ENCODE results near the gene SNX20. TPM values are rescaled to one million over a fixed set of nuclear protein-coding genes. Genes with fewer than 3 reads are reported as not detected.

The SNX20 gene
- total RNA-seq, 1 experiment from 2014 or later, result not detected

DNA sequence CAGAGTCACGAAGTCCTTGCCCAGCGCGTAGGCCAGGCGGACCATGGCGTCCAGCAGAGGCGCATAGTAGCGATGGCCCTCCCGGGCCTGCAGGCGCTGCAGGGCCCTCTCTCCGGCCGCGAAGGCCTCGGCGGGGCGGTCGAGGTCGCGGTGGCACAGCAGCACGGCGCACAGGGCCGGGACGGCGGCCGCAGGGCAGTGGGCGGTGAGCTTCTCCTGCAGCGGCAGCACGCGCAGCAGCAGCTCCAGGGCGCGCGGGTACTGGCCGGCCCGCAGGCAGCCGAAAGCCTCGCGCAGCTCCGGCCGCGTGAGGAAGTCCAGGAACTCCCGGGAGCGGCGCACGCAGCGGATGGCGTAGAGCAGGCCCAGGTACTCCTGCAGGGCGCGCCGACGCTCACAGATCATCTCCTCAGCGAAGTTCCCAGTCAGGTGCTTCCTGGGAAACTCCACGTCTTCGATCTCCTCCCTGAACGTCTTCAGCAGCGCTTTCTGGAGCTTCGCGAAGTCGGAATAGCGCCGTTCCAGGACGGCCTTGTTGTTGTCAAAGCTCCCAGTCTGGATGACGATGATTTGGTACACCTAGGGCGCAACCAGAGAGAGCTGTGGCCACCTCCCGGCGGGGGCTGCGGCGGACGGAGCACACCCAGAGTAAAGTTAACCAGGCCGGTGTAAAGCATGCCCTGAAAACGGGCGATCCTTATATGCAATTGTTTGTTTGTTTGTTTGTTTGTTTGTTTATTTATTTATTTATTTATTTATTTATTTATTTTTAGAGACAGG, 7.4 kb downstream of the SNX20 start:
- no peaks in the 10 kb centered on the region for H3K36me3 ChIP-seq
- H3K9me3 ChIP-seq, result peaks cover 2% of the 10 kb centered on the region; the same call in 1 of the 2 replicates
- no peak overlapping the region for H3K4me3 ChIP-seq
- DNase-seq, result no peak
- no peaks in the 10 kb centered on the region for H3K27me3 ChIP-seq

DNA sequence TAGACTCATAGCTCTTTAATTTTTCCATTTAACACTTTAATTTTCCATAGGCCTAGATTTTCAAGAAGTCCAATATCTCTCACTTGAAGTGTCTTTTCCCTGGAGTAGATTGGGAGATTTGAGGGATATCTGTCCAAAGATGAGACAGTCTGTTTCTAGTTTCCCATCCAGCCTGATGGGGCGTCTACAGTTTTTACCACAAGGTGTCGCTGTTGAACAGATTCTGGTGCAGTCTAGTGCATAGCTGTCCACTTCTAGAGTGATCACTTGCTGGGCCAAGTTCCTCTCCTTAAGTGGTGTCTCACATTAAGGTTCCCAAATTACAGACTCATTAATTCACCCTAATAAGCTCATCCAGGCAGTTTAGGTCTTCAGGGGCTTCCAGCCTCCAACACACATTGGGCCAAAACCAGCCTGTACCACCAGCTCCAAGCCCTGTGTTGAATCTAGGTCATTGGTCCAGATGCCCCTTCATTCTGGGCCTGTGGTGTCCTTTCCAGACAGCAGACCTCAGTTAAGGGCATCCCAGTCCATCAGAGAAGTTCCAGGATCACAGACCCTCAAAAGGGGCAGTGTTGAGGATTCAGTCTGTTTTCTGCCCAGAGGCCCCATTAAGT, 9.4 kb downstream of the SNX20 start:
- Histone ChIP-seq H3K36me3 (no peaks in the 10 kb centered on the region), H3K9me3 (peaks cover 2% of the 10 kb centered on the region; the same call in 1 of the 2 replicates), H3K4me3 (no peak overlapping the region), H3K27me3 (no peaks in the 10 kb centered on the region)
- DNase-seq, result no peak

DNA sequence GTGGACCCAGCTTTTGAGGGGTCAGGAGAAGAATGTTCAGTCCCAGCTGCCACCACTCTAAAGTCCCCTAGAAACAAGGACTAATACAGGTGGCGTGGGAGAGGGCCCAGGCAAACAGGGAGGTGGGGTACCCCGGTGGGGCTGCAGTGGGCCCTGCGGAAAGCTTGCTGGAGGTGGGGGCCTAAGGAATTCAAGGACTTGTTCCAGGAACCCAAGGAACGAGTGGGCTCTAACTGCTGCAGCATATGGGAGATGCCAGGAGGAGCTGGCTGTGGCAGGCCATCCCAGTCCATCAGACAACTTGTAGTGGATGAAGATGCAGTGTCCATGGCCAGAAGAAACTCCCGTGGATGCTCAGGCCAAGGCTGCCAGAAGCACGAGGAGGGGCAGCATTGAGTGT, 10.6 kb downstream of the SNX20 start:
- no peaks in the 10 kb centered on the region for H3K27me3 ChIP-seq
- DNase-seq, result no peak
- no peak overlapping the region for H3K4me3 ChIP-seq
- H3K36me3 ChIP-seq, result no peaks in the 10 kb centered on the region
- H3K9me3 ChIP-seq, result peaks cover 2% of the 10 kb centered on the region; the same call in 1 of the 2 replicates

DNA sequence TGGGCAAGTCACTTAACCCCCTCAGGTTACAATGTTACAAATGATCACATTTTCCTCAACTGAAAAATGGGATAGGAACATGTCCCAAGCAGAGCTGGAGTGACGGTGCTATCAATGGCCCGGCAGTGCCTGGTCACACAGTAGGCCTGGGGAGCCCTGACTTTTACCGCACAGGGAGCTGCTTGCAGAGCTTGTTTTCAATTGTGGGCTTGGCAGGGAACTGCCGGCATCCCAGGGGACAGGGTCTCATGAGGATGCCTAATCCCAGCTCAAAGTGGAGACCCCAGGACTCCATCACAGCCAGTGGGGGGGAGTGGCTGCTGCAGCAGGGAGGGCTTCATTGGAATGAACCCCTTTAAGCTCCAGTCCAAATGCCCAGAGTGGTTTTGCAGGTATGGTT, 11.4 kb downstream of the SNX20 start:
- no peak overlapping the region for H3K4me3 ChIP-seq
- H3K9me3 ChIP-seq, result peaks cover 2% of the 10 kb centered on the region; the same call in 1 of the 2 replicates
- no peaks in the 10 kb centered on the region for H3K36me3 ChIP-seq
- H3K27me3 ChIP-seq, result no peaks in the 10 kb centered on the region
- DNase-seq, result no peak

DNA sequence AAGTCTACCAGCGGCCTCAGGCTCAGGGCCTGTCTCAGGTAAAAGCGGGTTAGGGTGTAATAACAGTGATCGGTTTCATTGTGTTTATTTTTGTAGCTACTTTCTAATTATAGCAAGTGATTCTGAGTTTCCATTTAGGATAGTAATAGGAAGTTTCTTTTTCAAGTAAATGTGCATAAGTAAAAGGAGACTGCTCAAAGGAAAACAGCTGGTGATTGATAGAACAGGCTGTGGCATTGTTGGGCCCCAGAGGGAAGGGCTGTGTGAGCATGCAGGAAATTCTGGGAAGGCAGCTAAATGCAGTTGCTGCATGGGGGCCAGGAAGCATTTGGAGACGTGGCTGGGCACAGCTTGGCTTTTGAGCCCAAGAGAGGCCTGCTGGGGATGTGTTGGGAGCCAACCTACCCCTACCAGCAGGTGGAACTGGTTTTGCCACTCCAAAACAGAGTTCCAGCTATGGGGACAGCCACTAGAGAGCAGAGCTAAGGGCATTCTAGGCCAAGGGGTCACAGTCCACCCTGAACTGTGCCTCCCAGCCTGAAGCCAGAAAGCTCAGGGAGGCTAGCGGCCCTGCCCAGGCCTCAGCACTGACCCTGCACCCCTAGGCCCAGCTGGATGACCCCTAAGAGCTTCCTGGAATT, 12.6 kb downstream of the SNX20 start:
- no peaks in the 10 kb centered on the region for H3K36me3 ChIP-seq
- no peak overlapping the region for H3K4me3 ChIP-seq
- DNase-seq, result no peak

DNA sequence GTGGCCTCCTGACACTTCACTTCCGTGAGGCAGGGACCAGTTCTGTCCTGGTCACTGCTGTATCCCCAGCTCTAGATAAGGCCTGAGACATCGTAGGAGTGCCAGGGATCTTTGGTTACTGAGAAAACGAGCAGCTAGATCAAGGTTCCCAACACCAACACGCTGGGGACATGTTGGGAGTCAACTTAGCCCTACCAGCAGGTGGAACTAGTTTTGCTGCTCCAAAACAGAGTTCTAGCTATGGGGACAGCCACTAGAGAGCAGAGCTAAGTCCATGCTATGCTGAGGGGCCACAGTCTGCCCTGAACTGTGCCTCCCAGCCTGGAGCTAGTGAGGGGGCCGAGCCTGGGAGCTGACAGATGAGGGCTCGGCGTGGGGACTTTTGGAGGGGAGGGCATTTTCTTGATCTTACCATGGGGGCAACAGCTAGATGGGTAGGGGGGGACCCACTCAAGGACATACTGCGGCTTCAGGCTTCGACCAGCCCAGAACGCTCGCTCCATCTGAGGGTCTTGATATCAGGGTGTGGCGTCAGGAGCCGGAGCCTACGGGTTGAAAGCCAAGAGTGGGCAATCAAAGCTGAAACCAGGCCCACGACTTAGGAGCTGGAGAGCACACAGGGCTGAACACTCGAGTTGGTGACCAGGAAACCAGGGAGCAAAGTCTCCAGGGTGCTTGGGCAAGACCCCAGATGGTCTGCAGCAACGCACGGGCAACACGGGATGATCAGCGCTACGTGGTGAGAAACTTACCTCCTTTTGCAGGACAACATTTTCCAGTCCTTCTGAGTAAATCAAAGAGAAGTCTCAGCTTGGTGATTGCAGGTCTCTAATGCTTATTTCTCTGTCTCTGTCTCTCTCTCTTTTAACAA, 13.4 kb downstream of the SNX20 start:
- no peaks in the 10 kb centered on the region for H3K27me3 ChIP-seq
- H3K36me3 ChIP-seq, result no peaks in the 10 kb centered on the region
- H3K9me3 ChIP-seq, result peaks cover 2% of the 10 kb centered on the region; the same call in 1 of the 2 replicates
- no peak for DNase-seq
- no peak overlapping the region for H3K4me3 ChIP-seq

More for the DNA sequence above, 12.6 kb downstream of the SNX20 start:
- Histone ChIP-seq H3K27me3 (no peaks in the 10 kb centered on the region), H3K9me3 (peaks cover 2% of the 10 kb centered on the region; the same call in 1 of the 2 replicates)

DNA sequence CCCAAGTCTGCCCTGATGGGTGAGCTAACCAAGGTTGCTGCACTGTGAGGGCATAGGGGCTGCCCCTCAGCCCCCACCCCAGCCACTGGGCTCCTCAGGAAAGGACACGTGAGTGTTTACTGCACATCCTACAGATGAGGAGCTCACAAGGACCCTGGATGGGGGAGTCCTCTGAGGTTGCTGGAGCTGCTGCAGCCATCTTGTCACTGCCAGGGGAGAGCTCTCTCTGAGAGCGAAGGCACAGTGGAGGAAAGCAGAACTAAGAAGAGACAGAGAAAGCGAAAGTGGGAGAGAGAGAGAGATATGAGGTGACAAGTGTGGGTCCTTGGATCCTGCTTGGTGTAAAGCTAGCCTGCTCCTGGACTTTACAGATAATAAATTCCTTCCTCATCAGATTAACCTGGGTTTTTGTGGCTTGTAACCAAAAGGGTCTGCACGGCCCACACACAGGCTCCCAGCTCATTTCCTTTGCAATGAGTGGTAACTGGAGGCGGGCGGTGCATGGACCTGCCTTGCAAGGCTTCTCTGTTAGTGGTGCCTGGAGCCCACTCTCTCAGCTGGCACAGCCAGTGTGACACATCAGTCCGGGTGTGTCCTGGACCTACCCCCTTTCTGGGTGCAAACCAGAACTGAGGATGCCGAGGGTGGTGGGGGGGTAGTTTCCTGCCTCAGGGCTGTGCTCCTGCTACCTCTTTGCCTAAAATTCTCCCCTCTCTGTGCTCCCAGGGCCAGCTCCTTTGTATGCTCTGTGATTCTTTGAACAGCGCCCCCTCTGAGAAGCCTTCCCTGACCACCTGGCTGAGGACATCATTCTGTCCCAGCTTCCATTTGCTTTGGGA, 14.2 kb downstream of the SNX20 start:
- H3K4me3 ChIP-seq, result no peak overlapping the region
- H3K36me3 ChIP-seq, result no peaks in the 10 kb centered on the region
- H3K9me3 ChIP-seq, result peaks cover 2% of the 10 kb centered on the region; the same call in 1 of the 2 replicates
- DNase-seq, result no peak
- H3K27me3 ChIP-seq, result no peaks in the 10 kb centered on the region

DNA sequence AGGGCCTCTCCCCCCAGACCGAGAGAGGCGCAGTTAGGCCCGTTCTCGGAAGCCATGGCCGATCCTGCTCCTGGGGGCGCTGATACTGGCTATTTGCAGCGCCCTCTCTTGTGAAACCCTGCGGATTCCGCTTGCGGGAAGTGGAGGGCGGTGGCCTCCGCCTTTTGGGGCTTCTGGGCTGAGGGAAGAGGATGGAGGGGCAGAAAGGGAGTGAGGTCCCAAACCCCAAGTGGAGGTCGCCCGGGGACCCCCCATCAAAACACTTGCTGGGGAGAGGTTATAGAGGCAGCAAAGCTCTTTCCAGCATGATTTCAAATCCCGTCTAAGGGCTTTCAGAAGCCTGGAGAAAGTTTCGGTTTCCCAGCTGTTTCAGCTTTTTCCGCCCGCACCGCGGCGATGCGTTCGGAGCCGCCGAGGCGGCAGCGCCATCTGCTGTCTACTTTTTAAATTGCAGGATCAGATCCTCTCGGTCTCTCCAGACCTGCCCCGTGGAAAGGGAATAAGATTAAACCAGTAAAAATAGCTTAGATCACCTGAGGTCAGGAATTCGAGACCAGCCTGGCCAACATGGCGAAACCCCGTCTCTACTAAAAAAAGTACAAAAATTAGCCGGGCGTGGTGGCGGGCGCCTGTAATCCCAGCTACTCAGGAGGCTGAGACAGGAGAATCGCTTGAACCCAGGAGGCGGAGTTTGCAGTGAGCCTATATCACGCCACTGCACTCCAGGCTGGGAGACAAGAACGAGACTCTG, 15.8 kb downstream of the SNX20 start:
- Histone ChIP-seq H3K36me3 (no peaks in the 10 kb centered on the region), H3K27me3 (no peaks in the 10 kb centered on the region), H3K9me3 (no peaks in the 10 kb centered on the region), H3K4me3 (peak overlapping the region; percentile 27)
- peak; percentile 34 for DNase-seq

DNA sequence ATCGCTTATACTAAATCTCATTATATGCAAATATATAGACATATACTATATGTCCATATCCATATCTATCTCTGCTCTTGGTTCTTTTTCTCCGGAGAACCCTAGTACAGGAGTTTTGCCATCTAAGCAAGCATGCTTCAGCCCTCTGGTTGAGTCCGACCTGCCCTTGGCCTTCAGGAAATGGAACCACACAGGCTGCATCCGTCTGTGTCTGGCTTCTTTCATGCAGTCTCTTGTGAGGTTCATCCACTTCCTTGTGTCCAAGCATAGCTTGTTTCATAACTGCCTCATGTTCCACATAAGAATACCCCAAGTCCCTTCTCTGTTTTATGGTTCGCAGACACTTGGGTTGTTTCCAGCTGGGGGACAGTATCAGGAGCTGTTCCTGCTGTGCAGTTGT, 16.8 kb downstream of the SNX20 start:
- H3K27me3 ChIP-seq, result no peaks in the 10 kb centered on the region
- H3K36me3 ChIP-seq, result no peaks in the 10 kb centered on the region
- H3K9me3 ChIP-seq, result no peaks in the 10 kb centered on the region
- H3K4me3 ChIP-seq, result no peak overlapping the region
- DNase-seq, result no peak

DNA sequence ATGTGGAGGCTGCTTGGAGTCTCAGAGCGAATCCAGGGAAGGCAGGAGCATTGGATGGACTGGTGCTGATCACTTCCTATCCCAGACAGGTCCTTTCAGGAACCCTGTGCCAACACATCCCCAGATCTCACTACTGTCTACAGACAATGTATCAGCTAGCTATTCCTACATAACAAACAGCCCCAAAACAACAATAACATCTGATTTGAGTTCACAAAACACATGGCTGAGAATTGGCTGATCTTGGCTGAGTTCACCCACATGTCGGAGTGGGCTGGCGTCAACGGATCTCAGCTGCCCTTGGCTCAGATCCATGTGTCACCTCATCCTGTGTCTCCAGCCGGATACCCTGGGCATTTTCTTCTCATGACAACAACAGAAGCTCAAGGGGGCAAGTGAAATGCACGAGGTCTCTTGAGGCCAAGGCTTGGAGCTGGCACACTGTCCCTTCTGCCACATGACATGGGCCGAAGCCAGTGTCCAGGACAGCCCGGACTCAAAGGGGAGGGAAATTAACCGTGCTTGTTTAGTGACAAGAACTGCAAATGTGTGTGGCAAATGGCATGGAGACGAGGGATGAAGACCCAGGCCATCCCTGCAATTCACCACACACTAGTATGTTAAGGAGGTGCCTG, 18.7 kb downstream of the SNX20 start:
- H3K4me3 ChIP-seq, result no peak overlapping the region
- DNase-seq, result no peak
- H3K36me3 ChIP-seq, result no peaks in the 10 kb centered on the region
- no peaks in the 10 kb centered on the region for H3K9me3 ChIP-seq
- no peaks in the 10 kb centered on the region for H3K27me3 ChIP-seq

DNA sequence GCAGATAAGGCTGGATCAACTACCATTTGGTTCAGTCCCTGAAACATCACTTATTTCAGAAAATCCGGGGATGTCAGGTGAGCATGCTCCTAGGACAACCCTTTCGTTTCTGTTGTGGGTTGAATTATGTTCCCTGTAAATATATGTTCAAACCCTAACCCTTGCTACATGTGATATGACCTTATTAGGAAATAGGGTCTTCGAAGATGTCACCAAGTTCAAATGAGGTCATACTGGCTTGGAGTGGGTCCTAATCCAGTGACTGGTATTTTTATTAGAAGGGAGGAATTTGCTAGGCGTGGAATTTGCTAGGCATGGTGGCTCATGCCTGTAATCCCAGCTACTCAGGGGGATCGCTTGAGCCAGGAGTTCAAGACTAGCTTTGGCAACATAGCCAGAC, 21.3 kb downstream of the SNX20 start:
- no peaks in the 10 kb centered on the region for H3K36me3 ChIP-seq
- H3K9me3 ChIP-seq, result no peaks in the 10 kb centered on the region
- no peak overlapping the region for H3K4me3 ChIP-seq
- DNase-seq, result no peak
- no peaks in the 10 kb centered on the region for H3K27me3 ChIP-seq

DNA sequence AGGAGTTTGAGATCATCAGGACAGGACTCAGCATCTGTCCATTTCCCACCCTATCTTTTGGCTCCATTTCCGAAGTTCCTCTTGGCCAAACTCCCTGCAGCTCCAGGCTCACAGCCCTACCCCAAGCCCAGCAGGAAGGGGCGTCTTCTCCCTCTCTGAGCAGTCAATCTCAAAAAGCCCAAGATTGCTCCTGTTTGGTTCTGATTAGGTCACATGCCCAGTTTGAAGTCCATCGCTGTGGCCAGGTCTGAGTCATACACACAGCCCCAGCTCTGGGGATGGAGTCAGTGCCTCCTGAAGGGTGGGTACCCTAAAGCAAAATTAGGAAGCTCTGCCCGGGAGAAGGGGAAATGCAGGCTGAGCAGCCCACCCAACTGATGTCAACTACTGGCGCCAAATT, 23.9 kb downstream of the SNX20 start:
- no peaks in the 10 kb centered on the region for H3K36me3 ChIP-seq
- H3K9me3 ChIP-seq, result no peaks in the 10 kb centered on the region
- H3K4me3 ChIP-seq, result no peak overlapping the region
- H3K27me3 ChIP-seq, result no peaks in the 10 kb centered on the region
- DNase-seq, result no peak

DNA sequence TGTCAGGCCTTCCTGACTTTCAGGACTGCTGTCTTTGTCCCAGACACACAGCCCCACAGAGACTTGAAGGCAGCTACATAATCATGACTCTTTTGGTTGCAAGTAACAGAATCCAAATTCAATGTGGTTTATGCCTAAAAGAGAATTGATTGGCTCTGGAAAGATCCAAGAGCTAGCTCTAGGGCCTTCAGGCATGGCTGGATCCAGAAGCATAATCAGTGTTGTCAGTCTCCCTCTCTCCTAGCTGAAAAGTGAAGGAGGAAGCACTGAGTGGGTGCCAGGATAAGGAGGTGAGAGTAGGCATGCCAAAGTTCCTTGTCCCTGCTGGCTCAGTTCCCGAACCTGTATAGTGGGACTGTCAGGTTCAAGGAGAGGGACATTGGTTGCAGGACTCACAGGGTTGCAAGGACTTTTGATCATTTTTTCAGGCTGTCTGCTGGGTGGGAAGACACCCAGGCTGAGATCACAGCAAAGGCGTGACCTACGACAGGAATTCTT, 25.5 kb downstream of the SNX20 start:
- no peak for DNase-seq
- no peaks in the 10 kb centered on the region for H3K36me3 ChIP-seq
- no peak overlapping the region for H3K4me3 ChIP-seq
- H3K9me3 ChIP-seq, result no peaks in the 10 kb centered on the region
- H3K27me3 ChIP-seq, result no peaks in the 10 kb centered on the region

DNA sequence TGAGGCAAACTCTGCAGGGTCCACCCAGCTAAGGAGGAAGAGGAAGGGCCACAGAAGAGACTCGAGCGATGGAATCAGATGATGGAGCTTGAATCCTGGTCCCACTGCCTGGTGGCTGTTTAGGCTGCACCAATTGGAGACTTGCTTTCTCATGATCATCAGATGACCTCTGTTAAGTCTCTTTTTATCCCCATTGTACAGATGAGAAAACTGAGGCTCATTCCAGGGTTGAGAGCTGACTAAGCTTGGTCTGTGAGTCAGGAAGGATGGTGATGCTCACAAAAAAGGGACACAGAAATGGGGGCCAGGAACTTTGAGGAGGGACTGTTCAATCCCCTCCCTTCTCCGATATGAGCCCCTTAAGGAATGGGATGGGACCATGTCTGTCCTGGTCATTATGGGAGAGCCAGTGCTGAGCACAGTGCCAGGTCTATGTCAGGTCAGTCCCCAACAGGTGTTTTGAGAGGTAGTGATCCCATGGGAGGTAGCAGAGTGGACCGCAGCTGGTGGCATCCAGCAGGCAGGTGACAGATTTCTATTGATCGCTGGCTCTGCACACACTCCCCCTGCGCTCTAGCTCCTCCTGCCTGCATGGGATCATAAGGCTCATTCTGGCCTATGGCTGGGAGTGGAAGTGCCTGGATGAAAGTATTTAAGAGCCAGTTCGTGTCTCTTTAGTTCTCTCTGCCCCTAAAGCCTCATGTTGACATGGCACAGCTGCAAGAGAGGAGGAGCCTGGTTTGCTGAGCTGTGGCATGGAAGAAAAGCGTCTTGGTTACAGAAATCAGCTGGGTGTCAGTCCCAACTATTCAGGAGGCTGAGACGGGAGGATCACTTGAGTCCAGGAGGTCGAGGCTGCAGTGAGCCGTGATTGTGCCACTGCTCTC, 27.2 kb downstream of the SNX20 start:
- H3K36me3 ChIP-seq, result no peaks in the 10 kb centered on the region
- H3K9me3 ChIP-seq, result no peaks in the 10 kb centered on the region
- H3K4me3 ChIP-seq, result no peak overlapping the region
- no peaks in the 10 kb centered on the region for H3K27me3 ChIP-seq
- no peak for DNase-seq

All from MG63 (cell line).